GM19193 (cell line): ENCODE results near the gene CERS1.

ENCODE experiments used
- POLR2A ChIP-seq: IDR thresholded peaks from 4 replicates; pipeline ENCODE4 v1.6.1; 2011; ENCODE audit not compliant: insufficient read depth, insufficient read length; ENCODE audit errors: extremely low read depth

CERS1 gene

DNA sequence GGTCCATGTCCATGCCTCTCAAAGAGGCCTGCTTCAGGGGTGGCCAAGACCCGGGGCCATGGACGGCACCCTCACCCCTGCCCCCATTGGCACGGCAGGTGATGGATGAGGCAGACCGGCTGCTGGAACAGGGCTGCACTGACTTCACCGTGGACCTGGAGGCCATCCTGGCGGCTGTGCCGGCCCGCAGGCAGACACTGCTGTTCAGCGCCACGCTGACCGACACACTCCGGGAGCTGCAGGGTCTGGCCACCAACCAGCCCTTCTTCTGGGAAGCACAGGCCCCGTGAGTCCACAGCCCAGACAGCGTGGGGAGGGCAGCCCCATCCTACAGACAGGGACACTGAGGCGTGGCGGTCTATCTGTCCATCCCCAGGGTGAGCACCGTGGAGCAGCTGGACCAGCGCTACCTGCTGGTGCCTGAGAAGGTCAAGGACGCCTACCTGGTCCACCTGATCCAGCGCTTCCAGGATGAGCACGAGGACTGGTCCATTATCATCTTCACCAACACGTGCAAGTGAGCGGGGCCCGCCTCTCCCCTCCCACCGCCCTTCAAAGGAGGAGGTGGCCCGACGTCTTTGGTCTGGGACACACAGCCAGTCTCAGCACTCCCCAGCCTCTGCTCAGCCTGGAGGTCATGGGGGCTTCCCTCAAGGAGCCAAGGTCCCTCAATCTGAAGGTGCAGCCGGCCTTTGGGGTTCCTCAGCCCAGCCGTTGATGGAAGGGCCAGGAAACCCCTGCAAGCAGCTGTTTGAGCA lies 26.4 kb upstream of the CERS1 start:
- TF ChIP-seq POLR2A, result no peak

DNA sequence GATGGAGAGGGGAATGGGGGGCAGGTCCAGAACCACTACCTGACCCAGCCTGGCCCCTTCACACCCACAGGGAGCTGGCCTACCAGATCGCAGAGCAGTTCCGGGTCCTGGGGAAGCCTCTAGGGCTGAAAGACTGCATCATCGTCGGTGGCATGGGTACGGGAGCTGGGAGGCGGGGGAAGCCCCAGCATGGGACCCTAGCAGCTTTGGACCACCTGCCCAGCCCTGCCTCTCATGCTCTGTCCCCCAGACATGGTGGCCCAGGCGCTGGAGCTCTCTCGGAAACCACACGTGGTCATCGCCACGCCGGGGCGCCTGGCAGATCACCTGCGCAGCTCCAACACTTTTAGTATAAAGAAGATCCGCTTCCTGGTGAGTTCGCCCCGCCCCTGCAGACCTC lies 25.6 kb upstream of the CERS1 start:
- no peak for TF ChIP-seq POLR2A

DNA sequence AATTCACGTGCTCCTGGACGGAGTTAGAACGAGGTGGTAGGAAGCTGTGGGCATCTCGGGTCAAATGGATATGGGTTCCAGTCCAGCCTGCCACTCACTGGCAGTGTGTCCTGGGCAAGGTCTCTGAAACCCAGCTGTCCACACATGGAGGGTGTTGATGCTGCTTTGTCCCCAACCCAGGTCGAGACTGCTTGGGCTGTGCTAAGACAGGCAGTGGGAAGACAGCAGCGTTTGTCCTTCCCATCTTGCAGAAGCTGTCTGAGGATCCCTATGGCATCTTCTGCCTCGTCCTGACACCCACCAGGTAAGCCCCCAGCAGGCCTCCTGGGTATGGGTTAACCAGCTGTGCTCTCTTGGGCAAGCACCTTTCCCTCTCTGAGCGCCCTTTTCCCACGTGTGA lies 24.4 kb upstream of the CERS1 start:
- TF ChIP-seq POLR2A, result no peak

DNA sequence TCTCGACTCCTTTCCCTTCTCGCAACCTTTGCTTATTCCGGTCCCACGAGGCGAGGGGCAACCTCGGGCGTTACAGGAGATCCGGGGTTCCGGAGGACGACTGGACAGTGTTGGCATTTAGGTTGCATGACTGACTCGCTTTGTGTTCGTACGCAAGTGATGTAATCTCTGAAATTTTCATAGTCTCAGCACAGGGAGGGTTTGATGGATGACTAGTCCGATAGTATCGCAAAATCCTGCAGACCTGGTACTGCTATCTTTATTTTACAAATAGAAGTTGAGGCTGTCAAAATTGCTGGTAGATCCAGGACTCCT lies 23.9 kb upstream of the CERS1 start:
- TF ChIP-seq POLR2A, result no peak

DNA sequence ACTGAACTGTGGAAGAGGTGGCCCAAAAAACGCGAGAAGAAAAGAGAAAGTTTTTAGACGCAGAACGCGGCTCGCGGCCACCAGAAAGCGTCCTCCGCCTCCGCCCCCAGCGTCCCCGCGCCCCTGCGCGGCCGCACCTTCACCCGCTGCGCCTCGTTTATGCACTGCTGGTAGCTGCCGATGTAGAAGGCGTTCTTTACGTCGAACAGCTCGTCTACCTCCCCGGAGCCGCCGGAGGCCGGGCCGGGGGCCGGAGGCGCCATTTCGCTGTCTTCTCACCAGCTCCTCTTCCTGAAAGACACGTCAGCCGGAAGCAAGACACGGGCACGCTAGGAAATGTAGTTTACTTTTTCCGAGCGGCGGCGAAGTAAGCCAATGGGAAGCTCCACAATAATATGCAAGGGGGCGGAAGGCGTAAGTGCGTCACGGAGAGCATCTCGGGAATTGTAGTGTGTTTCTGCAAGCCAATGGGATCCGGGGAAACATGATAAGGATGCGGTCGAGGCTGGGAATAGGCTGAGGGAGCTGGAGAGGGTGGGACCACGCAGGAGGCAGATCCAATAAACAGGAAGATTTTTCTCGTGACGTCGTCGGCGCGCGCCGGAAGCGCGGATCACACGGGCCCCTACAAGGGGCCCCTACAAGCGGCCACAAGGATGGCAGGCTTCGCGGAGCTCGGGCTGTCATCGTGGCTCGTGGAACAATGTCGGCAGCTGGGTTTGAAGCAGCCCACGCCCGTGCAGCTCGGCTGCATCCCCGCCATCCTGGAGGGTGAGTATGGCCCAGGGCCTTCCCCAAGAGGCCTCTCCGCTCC lies 23.3 kb upstream of the CERS1 start, which contains the start of the genes COPE and DDX49:
Gene COPE (minus strand): TSS at position 302 of the 814 bp plus-strand sequence. CDS start 39 bp downstream, at position 263.
Gene DDX49 (plus strand): TSS at position 630 of the 814 bp plus-strand sequence. CDS start 27 bp downstream, at position 657.
- TF ChIP-seq POLR2A, result peak; percentile 96

DNA sequence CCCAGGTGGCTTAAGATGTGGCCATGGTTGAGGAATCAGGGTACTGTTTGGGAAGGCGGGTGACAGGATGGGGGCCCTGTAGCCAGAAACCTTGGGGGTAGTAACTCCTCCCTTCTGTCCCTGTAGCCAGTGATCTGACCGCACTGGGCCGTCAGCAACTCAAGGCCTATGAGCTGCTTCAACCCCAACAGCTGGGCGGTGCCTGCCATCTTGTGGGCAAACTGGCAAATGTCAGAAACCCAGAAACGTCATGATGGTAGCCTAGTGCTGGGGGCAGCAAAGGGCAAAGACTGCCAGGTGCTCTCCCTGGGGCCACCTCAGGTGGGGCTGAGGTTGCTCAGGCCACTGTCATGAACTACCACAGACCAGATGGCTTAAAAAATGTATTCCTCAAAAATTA lies 19.7 kb upstream of the CERS1 start:
- TF ChIP-seq POLR2A, result no peak

DNA sequence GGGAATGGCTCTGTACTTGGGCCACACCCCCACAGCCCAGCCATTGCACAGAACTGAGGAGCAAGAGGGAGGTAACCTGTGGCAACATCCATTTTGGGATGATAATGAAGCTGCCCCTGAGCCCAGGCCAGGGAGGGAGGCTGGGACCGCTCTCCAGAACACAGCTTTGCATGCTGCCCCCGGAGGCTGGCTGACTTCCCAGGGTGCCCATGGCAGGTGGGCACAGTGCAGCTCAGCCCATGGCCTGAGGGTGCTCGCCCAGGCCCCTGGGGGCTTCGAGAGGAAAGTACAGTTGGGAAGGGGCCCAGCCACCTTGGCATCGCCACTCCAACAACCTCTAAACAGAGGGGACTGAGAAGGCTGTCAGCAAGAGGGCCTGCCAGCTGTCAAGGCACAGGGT lies 17.5 kb upstream of the CERS1 start:
- no peak for TF ChIP-seq POLR2A

DNA sequence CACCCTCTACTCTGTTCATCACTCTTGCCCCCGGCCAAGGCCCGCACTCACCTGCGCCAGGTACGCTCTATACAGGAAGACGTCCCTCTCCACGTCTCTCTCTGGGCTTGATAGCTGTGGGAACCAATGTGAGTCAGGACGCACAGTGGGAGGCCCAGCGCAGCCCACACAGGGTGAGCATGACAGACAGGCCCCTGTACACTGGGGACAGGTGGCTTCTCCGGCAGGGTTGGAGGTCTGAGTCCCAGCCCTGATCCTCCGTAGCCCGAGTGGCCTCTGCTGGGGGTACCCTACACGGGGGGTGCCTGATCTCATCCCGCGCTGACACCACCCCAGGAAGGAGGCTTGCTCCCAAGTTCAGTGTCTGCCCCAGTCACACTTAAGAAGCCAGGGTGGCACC lies 17.0 kb upstream of the CERS1 start:
- no peak for TF ChIP-seq POLR2A

DNA sequence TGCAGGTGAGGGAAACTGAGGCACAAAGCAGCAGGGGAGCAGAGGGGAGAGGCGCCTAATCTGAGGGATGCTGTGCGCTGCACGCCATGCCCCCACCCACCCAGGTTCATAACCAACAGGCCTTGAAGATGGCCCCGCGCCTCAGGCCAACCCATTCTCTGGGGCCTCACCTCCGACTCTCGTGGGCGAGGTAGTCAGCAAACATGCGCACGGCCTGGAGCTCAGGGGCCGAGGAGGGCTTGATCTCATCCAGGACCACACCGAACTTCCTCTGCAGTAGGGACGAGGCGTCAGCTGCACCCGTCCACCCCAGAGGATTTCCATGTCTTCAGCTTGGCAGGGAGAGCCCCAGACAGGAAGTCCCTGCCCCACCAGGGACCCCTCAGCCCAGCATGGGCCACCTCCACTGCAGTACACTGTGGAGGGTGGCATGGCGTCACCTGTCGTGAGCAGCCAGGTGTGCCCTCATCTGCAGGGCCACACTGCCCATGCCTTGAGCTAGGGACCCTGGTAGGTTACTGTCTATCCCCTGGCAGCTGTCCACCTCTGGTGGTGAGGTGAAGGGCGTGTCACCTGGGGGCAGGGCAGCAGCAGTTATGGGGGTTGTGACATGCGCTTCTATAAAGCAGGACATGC lies 15.0 kb upstream of the CERS1 start:
- TF ChIP-seq POLR2A, result no peak

DNA sequence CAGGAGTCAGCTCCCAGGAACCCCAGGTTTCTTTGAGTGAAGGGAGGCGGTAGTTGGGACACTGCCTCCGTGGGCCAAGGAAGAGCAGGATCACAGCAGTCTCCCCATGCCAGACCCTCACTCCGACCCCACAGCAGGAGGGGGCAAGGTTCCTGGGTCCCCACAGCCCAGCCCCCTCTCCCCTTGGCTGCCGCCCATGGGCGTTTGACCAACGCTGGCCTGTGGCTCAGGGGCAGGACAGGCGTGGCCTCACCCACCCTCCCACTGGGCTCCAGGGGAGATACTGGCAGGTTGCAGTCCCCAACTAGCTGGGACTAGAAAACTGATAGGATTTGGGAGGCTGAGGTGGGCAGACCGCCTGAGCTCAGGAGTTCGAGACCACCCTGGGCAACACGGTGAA lies 14.1 kb upstream of the CERS1 start:
- no peak for TF ChIP-seq POLR2A

DNA sequence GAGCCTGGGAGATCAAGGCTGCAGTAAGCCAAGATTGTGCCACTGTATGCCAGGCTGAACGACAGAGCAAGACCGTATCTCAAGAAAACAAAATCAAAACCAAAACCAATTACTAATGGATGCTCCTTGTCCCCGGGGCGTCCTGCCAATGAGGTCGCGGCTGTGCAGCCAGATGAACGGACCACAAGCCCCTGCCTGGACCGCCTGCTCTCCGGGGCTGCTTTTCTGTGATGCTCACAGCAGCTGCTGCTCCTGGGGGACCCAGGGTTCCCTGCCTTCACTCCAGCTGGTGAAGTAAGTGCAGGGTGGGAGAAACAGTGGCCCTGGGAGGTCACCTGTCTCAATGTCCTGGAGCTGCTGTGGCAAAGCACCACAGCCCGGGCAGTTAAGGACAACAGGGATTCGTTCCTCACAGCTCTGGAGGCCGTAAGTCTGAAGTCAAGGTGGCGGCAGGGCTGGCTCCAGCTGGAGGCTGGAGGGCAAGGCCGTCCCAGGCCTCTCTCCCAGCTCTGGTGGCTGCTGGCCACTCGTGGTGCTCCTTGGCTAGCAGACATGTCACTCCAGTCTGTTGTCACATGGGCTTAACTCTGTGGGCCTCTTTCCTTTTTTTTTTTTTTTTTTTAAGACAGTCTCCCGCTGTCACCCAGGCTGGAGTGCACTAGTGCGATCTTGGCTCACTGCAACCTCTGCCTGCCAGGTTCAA lies 13.1 kb upstream of the CERS1 start:
- no peak for TF ChIP-seq POLR2A

DNA sequence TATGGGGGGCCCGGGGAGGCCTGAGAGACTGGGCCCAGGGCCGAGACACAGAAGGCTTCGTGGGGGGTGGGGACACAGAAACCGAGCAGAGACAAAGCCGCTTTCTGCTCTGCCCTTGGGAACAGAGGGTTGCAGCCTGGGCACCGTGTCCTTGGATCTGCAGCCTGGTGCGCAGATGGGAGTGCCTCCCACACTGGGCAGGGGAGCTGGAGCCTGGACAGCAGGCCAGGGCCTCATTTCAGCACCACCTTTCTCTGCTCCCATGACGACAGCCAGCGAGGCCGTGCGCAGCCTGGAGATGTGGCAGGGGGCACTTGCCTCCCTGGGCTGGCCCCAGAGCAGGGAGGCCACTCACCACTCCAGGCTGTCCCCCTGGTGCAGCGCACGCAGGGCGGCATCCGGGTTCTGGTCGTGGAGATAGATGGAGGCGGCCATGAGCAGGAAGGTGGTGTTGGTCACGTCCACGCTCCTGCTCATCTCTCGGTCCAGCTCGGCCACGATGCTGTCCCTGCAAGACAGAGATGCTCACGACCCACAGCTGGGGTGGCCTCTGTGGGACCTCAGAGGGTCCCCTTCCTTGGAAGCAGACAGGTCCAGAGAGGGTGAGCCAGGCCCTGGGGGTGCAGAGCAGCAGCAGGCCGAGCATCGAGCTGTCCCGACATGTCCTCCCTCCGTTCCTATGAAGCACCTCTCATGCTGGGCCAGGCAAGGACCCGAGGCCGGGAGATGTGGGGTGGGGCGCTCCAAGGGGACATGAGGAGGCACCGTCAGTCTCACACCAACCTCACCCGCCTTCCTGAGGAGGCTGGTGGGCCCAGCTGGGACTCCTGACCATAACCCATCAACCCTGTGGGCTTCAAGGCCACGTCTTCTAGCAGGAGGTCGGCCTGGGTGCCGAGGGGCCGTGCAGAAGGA lies 10.9 kb upstream of the CERS1 start:
- TF ChIP-seq POLR2A, result no peak

DNA sequence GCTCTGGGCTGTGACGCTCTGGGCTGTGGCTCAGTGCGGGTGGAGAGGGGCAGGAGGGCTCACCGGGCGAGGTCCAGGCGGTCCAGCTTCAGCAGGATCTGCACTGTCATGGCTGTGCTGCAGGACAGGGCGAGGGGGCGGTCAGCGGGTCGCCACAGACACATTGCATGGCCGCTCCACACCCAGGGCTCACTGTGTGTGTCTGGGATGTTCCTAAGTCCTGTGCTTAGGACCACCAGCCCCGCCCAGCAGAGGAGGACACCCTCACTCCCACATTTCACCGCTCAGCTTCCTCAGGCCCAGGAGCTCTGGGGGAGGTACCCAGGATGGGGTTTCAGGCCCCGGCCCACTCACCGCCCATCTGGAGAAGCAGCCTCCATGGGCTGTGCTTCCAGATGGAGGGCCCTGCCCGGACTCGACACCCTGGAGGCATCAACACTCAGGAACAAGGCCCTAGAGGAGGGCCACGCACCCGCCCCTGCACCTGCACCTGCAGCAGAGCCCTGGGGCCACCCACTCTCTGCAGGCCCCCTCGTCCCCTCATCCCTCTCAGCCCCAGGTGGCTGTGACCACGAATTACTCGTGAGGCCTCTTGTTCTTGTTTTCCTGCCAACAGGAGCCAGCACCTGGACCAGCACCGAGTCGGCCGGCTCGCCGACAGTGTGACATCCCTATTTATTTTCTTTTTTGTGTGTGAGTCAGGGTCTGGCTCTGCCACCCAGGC lies 9.7 kb upstream of the CERS1 start:
- no peak for TF ChIP-seq POLR2A
